Gastrocnemius medialis (tissue), 4 donors: ENCODE results near the gene ZNF488. TPM values are rescaled to one million over a fixed set of nuclear protein-coding genes. Genes with fewer than 3 reads are reported as not detected.

Experiments
- ATAC-seq, 2 donors: fragments of 150-250 bp; one replicate each; pipeline ENCODE4 v1.9.1; 2016
- DNase-seq, 2 donors: peaks; one replicate each; pipeline ENCODE4 v3.0.0-alpha.2; 2019
- H3K27ac ChIP-seq, 4 donors: fragments of 200-600 bp; sonication (generic); 1 replicate in 1 of 4; 2 replicates in 3 of 4; pipeline ENCODE4 v1.5.1; 2016 to 2018; ENCODE audit warnings: mild to moderate bottlenecking in 2 of 4, moderate library complexity in 1 of 4
- H3K27me3 ChIP-seq, 3 donors: fragments of 200-600 bp; sonication (generic) in 2 of 3; 1 replicate in 1 of 3; 2 replicates in 2 of 3; pipeline versions ENCODE4 v1.5.1 to v1.6.0; 2016 to 2019; ENCODE audit warnings: mild to moderate bottlenecking in 1 of 3, moderate library complexity in 1 of 3
- H3K36me3 ChIP-seq, 2 donors: fragments of 200-600 bp; sonication (generic) in 1 of 2; one replicate each; pipeline ENCODE4 v1.5.1; 2017 to 2018
- H3K4me1 ChIP-seq, 2 donors: fragments of 200-600 bp; sonication (generic) in 1 of 2; one replicate each; pipeline ENCODE4 v1.5.1; 2016 to 2017; ENCODE audit warnings: mild to moderate bottlenecking in 2 of 2
- H3K4me3 ChIP-seq, 4 donors: fragments of 200-600 bp; sonication (generic) in 3 of 4; 1 replicate in 1 of 4; 2 replicates in 3 of 4; pipeline ENCODE4 v1.5.1; 2016 to 2019; ENCODE audit warnings: mild to moderate bottlenecking in 2 of 4
- H3K9me3 ChIP-seq, 3 donors: fragments of 200-600 bp; sonication (generic) in 2 of 3; 1 replicate in 1 of 3; 2 replicates in 2 of 3; pipeline ENCODE4 v1.5.1; 2016 to 2019
- POLR2A ChIP-seq, 2 donors: fragments of 450-650 bp; IDR thresholded peaks; one replicate each; pipeline ENCODE4 v1.6.1; 2017; ENCODE audit warnings: antibody characterized with exemption in 2 of 2, mild to moderate bottlenecking in 2 of 2, moderate library complexity in 2 of 2
- in situ Hi-C, 4 donors: fragments of 200-750 bp; cut with MboI; loops; one replicate each; pipeline versions ENCODE4 v1.15.0 to v1.8.0; 2017; ENCODE audit warnings: low sequenced_read_pairs in 4 of 4
- intact Hi-C: fragments of 100-400 bp; cut with DNase I; formaldehyde crosslinking; loops from one replicate; pipeline ENCODE4 v1.15.1; 2023; ENCODE audit warnings: low total_unique reads
- total RNA-seq, 4 donors: library from RNA; depleted of rRNA; stranded (reverse); fragments of >200 nt; gene quantifications; one replicate each; pipeline versions ENCODE4 v1.1.0 to v1.2.3, GENCODE V29; 2016
- TF ChIP-seq, protein P1 (sequence below), 5 experiments: fragments of 450-650 bp in 3 of 5; fragments of 200-600 bp in 2 of 5; sonication (generic) in 2 of 5; IDR thresholded peaks in 4 of 5; conservative IDR thresholded peaks in 1 of 5; 1 replicate in 4 of 5; 2 replicates in 1 of 5; pipeline ENCODE4 v1.5.1; 2016 to 2019; ENCODE audit warnings: antibody characterized with exemption in 5 of 5, mild to moderate bottlenecking in 3 of 5, moderate library complexity in 3 of 5

The ZNF488 gene
- total RNA-seq, 4 donors from 2014 or later: not detected

DNA sequence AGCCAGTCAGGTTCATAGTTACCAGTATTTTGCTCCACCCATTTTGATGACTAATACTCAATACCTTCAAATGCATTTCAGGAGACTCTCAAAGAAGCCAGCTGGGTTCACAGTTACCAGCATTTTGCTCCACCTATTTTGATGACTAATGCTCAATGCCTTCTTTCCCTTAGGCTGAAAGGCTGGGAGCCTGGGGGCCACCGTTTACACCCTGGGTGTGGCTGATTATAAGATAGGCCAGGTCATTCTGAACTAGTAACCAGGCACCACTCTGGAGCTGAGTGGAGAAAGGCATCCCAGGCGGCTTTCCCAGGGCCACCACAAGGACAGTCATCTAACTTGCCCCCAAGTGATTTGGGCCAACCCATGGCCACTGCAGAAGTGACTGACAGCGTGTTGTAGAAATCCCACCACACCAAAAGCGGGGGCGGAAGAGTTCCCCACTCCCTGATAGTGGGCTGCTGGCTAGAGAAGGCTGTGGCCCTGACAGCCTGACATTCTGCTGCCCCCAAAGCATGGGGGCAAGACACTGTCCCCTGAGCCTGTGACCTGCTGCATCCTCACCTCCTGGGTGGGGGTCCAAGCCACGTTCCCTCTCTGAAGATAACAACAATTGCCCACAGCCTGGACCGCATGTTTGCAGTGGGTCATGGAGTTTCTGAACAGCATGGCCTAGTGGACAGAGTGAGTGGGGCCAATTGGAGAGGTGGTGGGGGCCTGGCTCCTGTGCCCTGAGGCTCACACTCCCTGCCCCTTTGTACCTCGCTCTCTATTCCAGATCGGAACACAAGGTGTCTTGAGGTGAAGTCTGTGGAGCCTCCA lies 23.0 kb upstream of the ZNF488 start:
- Histone ChIP-seq H3K4me1 (peaks cover 0 to 9% of the 10 kb centered on the region in 2 donors), H3K27me3 (no peaks in the 10 kb centered on the region), H3K9me3 (no peaks in the 10 kb centered on the region), H3K36me3 (no peaks in the 10 kb centered on the region), H3K27ac (no peak overlapping the region), H3K4me3 (no peak overlapping the region)
- intact Hi-C loops (no loop called here), in situ Hi-C loops (no loop called here)
- ATAC-seq (no peak), DNase-seq (no peak)
- no peak for TF ChIP-seq POLR2A (IDR thresholded peaks at IDR 0.05)
- TF ChIP-seq, protein P1, sequence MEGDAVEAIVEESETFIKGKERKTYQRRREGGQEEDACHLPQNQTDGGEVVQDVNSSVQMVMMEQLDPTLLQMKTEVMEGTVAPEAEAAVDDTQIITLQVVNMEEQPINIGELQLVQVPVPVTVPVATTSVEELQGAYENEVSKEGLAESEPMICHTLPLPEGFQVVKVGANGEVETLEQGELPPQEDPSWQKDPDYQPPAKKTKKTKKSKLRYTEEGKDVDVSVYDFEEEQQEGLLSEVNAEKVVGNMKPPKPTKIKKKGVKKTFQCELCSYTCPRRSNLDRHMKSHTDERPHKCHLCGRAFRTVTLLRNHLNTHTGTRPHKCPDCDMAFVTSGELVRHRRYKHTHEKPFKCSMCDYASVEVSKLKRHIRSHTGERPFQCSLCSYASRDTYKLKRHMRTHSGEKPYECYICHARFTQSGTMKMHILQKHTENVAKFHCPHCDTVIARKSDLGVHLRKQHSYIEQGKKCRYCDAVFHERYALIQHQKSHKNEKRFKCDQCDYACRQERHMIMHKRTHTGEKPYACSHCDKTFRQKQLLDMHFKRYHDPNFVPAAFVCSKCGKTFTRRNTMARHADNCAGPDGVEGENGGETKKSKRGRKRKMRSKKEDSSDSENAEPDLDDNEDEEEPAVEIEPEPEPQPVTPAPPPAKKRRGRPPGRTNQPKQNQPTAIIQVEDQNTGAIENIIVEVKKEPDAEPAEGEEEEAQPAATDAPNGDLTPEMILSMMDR (IDR thresholded peaks at IDR 0.05 in 4 of 5, conservative IDR thresholded peaks at IDR 0.05 in 1 of 5): no peak

DNA sequence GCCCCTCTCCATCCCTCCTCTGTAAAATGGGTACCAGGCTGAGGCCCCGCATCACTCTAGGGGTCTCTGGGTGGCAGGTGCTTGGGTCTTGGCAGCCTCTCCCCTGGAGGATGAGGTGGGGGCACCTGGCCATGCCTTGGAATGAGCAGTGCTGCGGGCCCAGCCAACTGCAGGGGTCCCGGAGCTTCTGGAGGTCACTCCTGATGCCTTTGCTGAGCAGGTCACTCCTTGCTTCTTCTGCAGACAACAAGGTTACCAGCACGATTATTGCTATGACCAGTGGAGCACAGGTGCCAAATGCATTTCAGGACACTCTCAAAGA lies 22.4 kb upstream of the ZNF488 start:
- DNase-seq: no peak
- Histone ChIP-seq H3K36me3 (no peaks in the 10 kb centered on the region), H3K27me3 (no peaks in the 10 kb centered on the region), H3K27ac (no peak overlapping the region), H3K4me1 (peaks cover 0 to 9% of the 10 kb centered on the region in 2 donors), H3K4me3 (no peak overlapping the region), H3K9me3 (no peaks in the 10 kb centered on the region)
- in situ Hi-C loops: no loop called here
- intact Hi-C loops: no loop called here
- TF ChIP-seq POLR2A (IDR thresholded peaks at IDR 0.05): no peak
- TF ChIP-seq, protein P1 (IDR thresholded peaks at IDR 0.05 in 4 of 5, conservative IDR thresholded peaks at IDR 0.05 in 1 of 5): no peak
- no peak for ATAC-seq

DNA sequence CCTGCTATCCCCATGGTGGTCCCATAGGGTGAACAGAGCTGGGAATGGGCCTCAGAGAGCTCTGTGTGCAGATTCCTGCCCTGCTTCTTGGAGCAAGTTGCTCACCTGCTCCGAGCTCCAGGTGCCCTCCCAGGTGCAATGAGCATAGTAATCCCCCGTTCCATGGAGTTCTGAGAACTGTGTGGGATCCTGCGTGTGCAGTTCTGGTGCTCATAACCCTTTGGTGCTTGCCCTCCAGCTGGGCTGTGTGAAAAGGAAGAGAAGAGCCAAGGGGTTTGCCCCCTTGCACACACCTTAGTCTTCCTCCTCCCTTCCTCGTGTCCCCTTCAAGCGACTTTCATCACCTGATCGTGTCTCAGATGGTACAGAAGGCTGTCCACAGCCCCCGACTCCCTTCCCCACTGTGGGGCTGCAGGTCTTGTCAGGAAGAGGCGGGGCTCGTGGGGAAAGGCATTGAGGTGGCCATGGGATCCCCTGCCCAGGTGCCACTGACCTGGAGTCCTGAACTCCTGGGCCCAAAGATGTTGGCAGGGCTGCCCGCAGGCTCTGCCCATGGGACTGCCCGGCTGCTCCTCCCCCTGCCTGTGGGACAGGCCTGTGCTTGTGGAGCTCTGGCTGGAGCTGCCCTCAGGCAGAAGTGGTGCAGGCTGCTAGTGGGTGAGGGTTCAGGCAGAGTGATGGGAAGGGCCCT lies 21.9 kb upstream of the ZNF488 start:
- H3K4me3 ChIP-seq: no peak overlapping the region
- H3K9me3 ChIP-seq: no peaks in the 10 kb centered on the region
- no peaks in the 10 kb centered on the region for H3K27me3 ChIP-seq
- ATAC-seq (no peak), DNase-seq (no peak)
- in situ Hi-C loops (no loop called here), intact Hi-C loops (no loop called here)
- H3K36me3 ChIP-seq: no peaks in the 10 kb centered on the region
- peaks cover 0 to 9% of the 10 kb centered on the region in 2 donors for H3K4me1 ChIP-seq
- TF ChIP-seq POLR2A (IDR thresholded peaks at IDR 0.05): no peak
- TF ChIP-seq, protein P1 (IDR thresholded peaks at IDR 0.05 in 4 of 5, conservative IDR thresholded peaks at IDR 0.05 in 1 of 5): no peak
- no peak overlapping the region for H3K27ac ChIP-seq

DNA sequence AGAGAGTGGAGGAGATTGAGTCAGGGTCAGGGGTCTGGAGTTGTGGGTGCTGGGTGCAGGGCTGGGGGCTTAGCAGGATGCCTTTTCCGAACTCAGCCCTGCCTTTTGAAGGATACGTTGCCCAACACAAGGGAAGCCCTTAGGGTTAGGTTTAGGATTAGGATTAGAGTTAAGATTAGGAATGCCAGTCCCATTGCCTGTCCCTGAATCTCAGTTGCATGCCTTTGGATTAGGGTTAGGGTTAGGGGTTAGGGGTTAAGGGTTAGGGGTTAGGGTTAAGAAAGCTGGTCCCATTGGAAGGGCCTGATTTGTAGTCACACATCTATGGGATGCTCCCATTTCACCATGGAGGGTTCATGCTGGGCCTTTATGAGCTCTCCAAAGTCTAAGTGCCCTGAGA lies 20.8 kb upstream of the ZNF488 start:
- Histone ChIP-seq H3K9me3 (no peaks in the 10 kb centered on the region), H3K36me3 (no peaks in the 10 kb centered on the region), H3K27me3 (no peaks in the 10 kb centered on the region), H3K4me1 (peaks cover 0 to 9% of the 10 kb centered on the region in 2 donors), H3K27ac (no peak overlapping the region), H3K4me3 (no peak overlapping the region)
- in situ Hi-C loops (no loop called here), intact Hi-C loops (no loop called here)
- TF ChIP-seq POLR2A (IDR thresholded peaks at IDR 0.05): no peak
- TF ChIP-seq, protein P1 (IDR thresholded peaks at IDR 0.05 in 4 of 5, conservative IDR thresholded peaks at IDR 0.05 in 1 of 5): no peak
- ATAC-seq (no peak), DNase-seq (no peak)
